SK-N-DZ (cell line): ENCODE data around the gene PLEKHA6.

Experiments used
- DNase-seq: peaks from one replicate; pipeline ENCODE4 v3.0.0-alpha.2; 2015; ENCODE audit warnings: low spot score

Gene PLEKHA6

DNA sequence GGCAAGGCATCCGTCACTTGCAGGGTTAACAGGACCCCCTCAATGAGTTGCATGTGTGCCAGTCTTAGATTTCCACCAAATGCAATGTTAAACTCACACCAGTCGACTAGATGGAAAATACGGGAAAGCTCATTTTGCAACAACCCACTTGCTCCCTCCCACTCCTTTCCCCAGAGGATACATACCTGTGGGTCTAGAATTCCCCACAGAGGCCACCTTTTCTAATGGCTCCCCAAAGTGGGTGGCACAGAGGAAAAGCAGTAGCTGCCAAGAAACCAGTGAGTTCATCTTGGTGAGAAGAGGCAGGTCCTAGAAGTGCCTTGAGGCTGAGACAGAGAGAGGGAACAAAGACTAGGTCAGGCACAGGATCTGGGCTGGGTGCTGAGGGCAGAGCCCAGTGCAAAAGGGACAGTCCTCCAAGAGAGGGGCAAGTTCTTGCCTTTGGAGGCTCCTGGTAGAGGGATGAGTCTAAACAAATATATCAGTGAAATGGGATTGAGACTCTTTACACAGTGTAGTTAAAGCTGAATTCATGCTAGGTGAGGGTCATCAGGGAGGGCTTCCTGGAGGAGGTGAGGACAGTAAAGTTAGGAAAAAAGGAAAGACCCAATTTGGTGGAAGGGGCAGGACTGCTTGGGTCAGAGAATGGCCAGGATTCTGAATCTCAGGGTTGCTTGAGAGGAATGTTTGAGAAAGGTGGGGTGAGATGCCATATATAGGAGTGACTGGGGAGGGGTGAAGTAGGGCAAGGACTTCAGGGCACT, 167.0 kb downstream of the PLEKHA6 start:
- DNase-seq: no peak

GRCh38 chr1:204192046-204192445, 167.7 kb downstream of the PLEKHA6 start:
- DNase-seq: no peak

- no peak for DNase-seq
These were observed 168.3 kb downstream of the PLEKHA6 start for GRCh38 chr1:204191456-204191855.

DNA sequence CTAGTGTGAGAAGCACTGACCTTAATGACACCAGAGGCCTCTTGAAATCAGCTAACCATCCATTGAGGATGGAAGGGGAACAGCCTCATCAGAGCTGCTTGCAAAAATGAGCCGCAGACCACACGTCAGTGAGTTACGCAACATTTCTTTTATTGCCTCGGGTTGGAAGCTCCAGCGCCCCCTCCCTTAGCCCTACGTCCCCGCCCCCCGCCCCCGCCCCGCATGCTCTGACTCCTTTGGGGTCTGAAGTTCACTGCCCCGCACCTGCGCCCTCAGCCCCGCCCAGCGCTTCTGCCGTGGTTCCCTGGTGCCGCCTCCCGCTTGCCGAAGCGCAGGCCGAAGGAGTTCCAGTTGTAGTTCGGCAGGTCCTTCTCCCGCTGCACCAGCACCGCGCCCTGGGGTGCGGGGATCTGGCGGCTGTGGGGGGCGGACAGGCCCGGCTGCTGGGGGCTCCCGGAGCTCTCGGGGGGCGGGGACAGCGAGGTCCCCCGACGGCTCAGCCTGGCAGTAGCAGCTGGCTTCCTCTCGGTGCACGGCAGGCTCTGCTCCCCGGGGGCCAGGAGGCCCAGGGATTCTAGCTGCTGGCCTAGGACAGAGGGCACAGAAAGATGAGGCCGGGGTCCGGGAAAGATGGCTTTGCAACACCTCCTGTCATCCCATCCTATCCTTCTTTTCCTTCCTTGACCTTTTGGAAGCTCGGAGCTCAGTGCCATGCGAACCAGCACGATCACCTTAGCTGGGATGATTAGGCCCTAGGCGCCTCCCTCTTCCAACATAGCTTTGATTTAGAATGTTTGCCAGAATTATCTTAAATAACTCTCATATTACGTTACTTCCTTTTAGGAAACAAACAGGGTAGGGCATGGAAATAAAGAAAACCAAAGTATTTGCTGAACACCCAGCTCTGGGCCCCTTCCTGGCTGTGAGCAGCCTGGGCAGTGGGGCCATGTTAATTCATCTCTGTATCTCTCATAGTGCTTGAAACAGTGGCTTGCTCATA, 169.2 kb downstream of the PLEKHA6 start:
- DNase-seq: no peak

DNA sequence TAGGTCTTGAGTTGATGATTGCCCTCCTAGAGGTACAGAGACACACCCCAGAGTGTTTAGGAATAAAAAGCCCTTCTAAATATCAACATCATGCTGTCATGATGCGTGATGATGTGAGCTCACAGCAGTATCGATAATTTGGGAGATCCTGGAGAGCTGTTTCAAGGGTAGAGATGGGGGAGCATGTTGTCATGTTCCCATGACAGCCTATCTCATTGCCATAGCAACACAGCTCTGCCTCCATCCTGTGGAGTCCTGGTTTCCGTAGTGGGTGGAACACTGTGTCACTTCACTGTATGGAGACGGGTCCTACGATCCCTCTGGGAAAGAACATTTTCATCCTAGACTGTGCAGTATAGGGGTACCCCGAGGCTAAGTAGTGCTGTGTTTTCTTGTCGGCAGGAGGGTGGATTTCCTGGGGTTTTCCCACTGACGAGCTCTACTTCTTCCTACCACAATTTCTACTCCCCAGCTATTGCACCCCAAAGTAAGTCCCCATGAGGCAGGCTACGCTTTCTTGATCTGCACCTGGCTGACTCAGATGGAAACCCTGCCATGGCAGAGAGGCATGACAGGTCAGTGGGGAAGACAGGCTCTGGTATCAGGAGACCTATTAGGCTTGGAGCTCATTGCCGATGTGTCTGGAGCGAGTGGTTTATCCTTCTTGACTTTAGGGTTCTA, 170.6 kb downstream of the PLEKHA6 start:
- no peak for DNase-seq

DNA sequence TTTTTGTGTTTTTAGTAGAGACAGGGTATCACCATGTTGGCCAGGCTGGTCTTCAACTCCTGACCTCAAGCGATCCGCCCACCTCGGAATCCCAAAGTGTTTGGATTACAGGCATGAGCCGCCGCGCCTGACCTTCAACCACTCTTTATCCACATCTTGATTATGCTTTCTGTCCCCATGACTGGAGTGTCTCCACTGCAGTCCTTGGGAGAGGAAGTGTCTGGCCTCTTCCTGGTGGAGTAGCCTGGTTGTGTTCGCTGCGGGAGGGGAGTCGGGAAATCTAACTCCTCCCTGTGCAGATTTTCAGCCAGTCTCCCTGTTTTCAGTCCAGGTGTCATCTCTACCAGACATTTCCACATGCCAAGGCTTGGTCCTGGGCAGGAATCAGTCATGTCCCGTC, 173.1 kb downstream of the PLEKHA6 start:
- no peak for DNase-seq

- no peak for DNase-seq
These were observed 178.6 kb downstream of the PLEKHA6 start for GRCh38 chr1:204181116-204181515.

DNA sequence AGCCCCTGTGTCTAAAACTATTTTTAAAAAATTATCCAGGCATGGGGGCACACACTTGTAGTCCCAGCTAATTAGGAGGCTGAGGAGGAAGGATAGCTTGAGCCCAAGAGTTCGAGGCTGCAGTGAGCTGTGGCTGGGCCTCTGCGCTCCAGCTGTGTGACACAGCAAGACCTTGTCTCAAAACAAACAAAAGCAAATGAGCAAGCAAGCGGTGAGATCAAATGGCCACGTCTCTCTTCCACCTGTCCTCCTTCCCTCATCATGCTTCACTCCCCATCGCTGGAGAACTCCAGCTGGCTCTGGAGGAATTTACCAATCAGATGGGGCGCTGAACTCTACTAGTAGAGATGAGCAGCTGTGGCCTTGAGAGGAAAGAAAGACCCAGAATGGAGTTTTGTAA, 179.6 kb downstream of the PLEKHA6 start:
- DNase-seq: no peak

DNA sequence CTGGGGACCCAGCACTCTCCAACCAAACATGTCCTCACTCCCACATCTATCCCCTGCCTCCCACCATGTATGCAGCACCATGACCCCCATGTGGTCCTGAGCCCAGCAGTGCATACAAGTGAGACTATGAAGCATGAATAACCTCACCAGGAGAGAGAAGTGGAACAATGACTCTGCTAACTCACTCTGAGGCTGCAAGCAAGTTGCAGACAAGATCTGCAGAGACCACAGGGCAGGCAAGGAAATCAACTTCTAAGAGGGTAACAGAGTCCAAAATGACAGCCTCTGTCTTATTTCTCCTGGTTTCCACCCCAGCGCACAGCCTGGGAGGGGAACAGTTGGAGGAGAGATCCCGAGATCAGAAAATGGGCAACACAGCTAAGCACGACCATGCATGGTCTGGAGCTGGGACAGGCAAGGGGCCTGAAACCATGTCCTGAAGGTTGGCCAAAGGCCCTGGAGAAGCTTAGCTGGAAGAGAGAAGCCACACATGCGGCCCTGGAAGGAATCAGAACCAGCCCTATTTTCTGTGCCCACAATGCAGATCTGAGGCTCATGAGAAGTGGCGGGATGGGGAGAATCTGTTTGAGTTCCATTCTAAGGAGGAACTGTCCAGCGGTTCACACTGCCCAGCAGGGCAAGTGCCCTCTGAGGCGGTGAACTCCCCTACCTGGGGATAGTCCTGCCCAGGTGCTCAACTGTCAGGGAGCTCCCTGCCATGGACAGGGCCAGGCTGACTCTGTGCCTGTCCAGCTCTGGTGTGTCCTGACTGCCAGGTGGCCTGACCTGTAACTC, 181.0 kb downstream of the PLEKHA6 start:
- no peak for DNase-seq

DNA sequence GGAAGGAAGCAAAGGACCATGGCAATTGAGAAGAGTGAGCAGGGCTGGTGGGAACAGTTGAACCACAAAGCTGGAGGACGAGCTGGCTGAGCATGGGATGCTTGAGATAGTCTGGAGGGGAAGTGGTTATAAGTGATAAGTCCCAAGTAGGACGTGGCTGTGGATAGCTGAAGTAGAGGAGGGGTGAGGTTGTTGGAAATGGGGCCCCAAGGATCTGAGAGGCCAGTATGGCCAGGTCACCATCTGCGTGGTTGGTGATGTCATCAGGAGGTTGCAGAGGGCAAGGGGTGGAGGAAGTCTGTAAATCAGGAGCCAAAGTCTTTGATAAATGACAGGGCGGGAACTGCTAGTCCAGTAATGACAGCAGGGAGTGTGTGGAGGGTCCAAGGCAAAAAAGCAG, 182.6 kb downstream of the PLEKHA6 start:
- no peak for DNase-seq

GRCh38 chr1:204176049-204176448, 183.7 kb downstream of the PLEKHA6 start:
- DNase-seq: no peak

- no peak for DNase-seq
These were observed 184.8 kb downstream of the PLEKHA6 start for GRCh38 chr1:204174958-204175357.

DNA sequence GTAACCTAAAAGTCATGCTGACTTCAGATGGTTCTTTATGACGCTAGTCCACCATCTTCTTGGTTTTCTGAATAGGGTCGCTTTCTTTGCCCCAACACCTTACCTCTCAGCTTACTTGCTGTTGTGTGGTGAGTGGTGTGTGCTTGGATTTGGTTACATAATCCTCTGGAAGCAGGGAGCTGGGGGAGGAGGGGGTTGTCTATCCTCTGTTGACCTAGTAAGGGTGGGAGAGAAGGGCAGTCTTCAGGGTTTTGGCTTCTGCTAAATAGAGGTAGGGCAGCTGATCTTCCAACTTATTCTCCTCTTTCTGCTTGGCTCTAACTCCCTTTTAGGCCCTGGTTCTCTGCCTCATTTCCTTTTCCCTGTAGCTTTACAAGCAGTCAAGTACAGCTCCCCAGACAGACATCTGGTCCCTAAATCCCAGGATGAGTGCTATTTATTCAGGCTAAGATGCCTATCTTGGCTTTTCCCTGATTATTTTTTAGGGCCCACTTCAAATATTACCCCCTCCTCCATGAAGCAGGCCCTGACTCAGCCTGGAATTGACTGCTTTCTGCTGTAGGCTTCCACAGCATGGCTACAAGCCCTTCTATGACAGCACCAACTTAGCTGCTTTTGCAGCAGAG, 187.2 kb downstream of the PLEKHA6 start:
- DNase-seq: no peak

DNA sequence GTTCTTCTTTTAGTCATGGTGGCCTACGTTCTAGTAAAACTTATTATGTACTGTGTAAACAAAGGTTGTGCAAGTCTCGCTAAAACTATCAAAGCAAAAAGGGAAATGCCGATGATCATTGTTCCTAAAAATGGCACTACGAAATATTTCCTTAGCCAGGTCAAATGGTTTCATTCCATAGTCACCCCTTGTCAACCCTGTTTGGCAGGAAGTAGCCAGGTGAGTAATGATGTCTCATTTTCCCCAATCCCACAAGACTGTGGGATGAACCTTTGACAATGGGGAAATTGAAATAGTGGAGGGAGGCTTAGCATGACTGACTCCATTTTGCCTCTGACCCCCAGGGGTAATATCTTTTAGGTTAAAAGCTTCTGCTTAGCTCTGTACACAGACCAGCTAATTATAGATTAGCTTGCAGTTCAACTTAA, 188.0 kb downstream of the PLEKHA6 start:
- no peak for DNase-seq

DNA sequence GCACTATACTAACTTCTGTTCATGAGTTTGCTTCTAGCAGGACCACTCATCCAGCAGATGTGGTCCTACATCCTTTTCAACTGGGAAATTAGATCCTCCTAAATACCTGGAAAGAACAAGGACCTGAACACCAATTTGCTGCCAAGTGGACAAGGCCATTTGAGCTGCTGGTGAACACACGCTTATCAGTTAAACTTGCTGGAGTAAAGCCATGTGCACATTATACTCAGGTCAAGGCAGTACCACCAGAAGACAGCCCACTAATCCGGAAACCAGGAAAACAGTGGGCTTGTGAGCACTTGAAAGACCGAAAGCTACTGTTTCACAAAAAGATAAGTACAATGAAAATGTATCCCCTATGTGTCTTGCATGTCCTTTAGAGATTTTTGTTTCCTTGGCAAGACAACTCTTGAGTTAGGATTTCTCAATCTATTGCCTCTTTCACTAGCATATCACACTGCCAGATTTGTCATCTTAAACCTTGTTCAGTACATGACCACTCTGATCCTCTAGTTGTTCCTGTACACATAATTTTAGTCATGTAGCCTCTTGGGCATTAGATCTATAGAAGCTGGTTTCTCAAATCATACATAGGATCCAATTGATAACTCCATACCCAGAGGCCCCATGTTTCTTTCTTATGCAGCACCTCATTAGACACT, 189.1 kb downstream of the PLEKHA6 start:
- DNase-seq: no peak

- DNase-seq: no peak
These were observed 189.9 kb downstream of the PLEKHA6 start for GRCh38 chr1:204169858-204170257.
